H1 (cell line): Measurements from ENCODE around the gene CREBL2. TPM values are rescaled to one million over a fixed set of nuclear protein-coding genes. Genes with fewer than 3 reads are reported as not detected.
A peak's percentile ranks its signal among the peaks of the same experiment; 100 is the strongest.

Source experiments
- CTCF ChIA-PET: fragments of 300-600 bp; sonication (Branson Sonifier 250); formaldehyde crosslinking; loops from one replicate; lab custom pipeline; 2021; ENCODE audit not compliant: partially characterized antibody; lab: Charles Lee
- POLR2A ChIA-PET: fragments of 300-600 bp; sonication (Branson Sonifier 250); formaldehyde crosslinking; loops from one replicate; lab custom pipeline; 2021; ENCODE audit warnings: inconsistent platforms; ENCODE audit not compliant: partially characterized antibody; lab: Charles Lee
- DNase-seq, 2 experiments: peaks; one replicate each; pipeline versions ENCODE4 v3.0.0 to v3.0.0-alpha.2; 2010 to 2022; ENCODE audit warnings: low spot score in 2 of 2, low read depth in 1 of 2, mixed read lengths in 1 of 2
- FAIRE-seq: peaks from 2 replicates; lab custom pipeline; 2011; peaks lifted over from hg19 to GRCh38; lab: Jason Lieb, UNC
- H2AFZ ChIP-seq: 2 replicates; pipeline ENCODE4 v1.8.1; 2012; ENCODE audit warnings: low read length, inconsistent platforms
- H2AK5ac ChIP-seq: 2 replicates; pipeline ENCODE4 v1.6.1; 2013; ENCODE audit warnings: low read depth, low read length
- H2BK120ac ChIP-seq: replicated peaks from 2 replicates; pipeline ENCODE3; 2013; ENCODE audit warnings: low read depth, low read length, inconsistent platforms
- H2BK12ac ChIP-seq: 2 replicates; pipeline ENCODE4 v1.6.1; 2013; ENCODE audit warnings: low read depth, low read length
- H2BK15ac ChIP-seq: 2 replicates; pipeline ENCODE4 v1.6.1; 2013; ENCODE audit warnings: low read length
- H2BK20ac ChIP-seq: 2 replicates; pipeline ENCODE4 v1.6.1; 2013; ENCODE audit warnings: low read length
- H2BK5ac ChIP-seq: 2 replicates; pipeline ENCODE4 v1.6.1; 2013; ENCODE audit warnings: low read depth, low read length
- H3K14ac ChIP-seq: 2 replicates; pipeline ENCODE4 v1.6.1; 2013; ENCODE audit warnings: inconsistent platforms; ENCODE audit not compliant: insufficient read length
- H3K18ac ChIP-seq: 2 replicates; pipeline ENCODE4 v1.6.1; 2013; ENCODE audit warnings: low read length; ENCODE audit errors: extremely low read depth
- H3K23ac ChIP-seq: 2 replicates; pipeline ENCODE4 v1.6.1; 2013; ENCODE audit warnings: inconsistent platforms; ENCODE audit not compliant: insufficient read length
- H3K23me2 ChIP-seq: 2 replicates; pipeline ENCODE4 v1.6.1; 2013; ENCODE audit warnings: low read depth, low read length
- H3K27ac ChIP-seq: 2 replicates; pipeline ENCODE4 v1.6.1; 2011; ENCODE audit warnings: low read depth, low read length, inconsistent platforms
- H3K27me3 ChIP-seq, 4 experiments: replicated peaks in 1 of 4; 1 replicate in 1 of 4; 2 replicates in 3 of 4; pipeline versions ENCODE4 v1.6.1 to v1.8.1; 2011 to 2013; ENCODE audit warnings: low read length in 3 of 4, mild to moderate bottlenecking in 3 of 4, inconsistent platforms in 2 of 4, mixed read lengths in 2 of 4, moderate library complexity in 1 of 4; ENCODE audit not compliant: control insufficient read depth in 3 of 4, insufficient read depth in 3 of 4; ENCODE audit errors: extremely low read depth in 1 of 4
- H3K36me3 ChIP-seq, 4 experiments: 2 replicates each; pipeline versions ENCODE4 v1.6.1 to v1.8.1; 2011 to 2013; ENCODE audit warnings: mild to moderate bottlenecking in 4 of 4, low read length in 3 of 4, moderate library complexity in 2 of 4, control low read depth in 1 of 4, inconsistent platforms in 1 of 4; ENCODE audit not compliant: insufficient read depth in 4 of 4, control insufficient read depth in 2 of 4
- H3K4ac ChIP-seq: replicated peaks from 2 replicates; pipeline ENCODE3; 2013; ENCODE audit warnings: low read length, low read depth, mixed read lengths, inconsistent platforms; ENCODE audit not compliant: insufficient read length
- H3K4me1 ChIP-seq, 4 experiments: replicated peaks in 1 of 4; 1 replicate in 1 of 4; 2 replicates in 3 of 4; pipeline versions ENCODE4 v1.6.1 to v1.8.1; 2011 to 2013; ENCODE audit warnings: low read length in 3 of 4, inconsistent platforms in 2 of 4, mixed read lengths in 1 of 4; ENCODE audit not compliant: insufficient read depth in 4 of 4, control insufficient read depth in 3 of 4
- H3K4me2 ChIP-seq, 2 experiments: 2 replicates each; pipeline versions ENCODE4 v1.6.1 to v1.8.1; 2011 to 2013; ENCODE audit warnings: low read depth in 2 of 2, low read length in 2 of 2, control low read depth in 1 of 2, inconsistent platforms in 1 of 2, mild to moderate bottlenecking in 1 of 2; ENCODE audit not compliant: insufficient read depth in 1 of 2
- H3K4me3 ChIP-seq, 4 experiments: fragments of 200-600, 300-600 bp in 1 of 4; sonication (generic), shearing (Covaris generic), sonication (Bioruptor Twin) in 1 of 4; 2 replicates each; pipeline versions ENCODE4 v1.5.1 to v1.8.1; 2011 to 2016; ENCODE audit warnings: low read length in 4 of 4, low read depth in 3 of 4, control low read depth in 2 of 4, inconsistent platforms in 2 of 4, mild to moderate bottlenecking in 2 of 4, mixed read lengths in 1 of 4, moderate library complexity in 1 of 4; ENCODE audit not compliant: insufficient read depth in 2 of 4; ENCODE audit errors: extremely low read depth in 1 of 4
- H3K56ac ChIP-seq: replicated peaks from 2 replicates; pipeline ENCODE3; 2013; ENCODE audit warnings: low read depth, mild to moderate bottlenecking, mixed read lengths, low read length, inconsistent platforms; ENCODE audit not compliant: insufficient read length
- H3K79me1 ChIP-seq: 2 replicates; pipeline ENCODE4 v1.6.1; 2013; ENCODE audit warnings: low read depth, low read length, control low read depth
- H3K79me2 ChIP-seq, 2 experiments: 2 replicates each; pipeline versions ENCODE4 v1.6.1 to v1.8.1; 2012 to 2013; ENCODE audit warnings: low read length in 2 of 2, mild to moderate bottlenecking in 2 of 2, inconsistent platforms in 1 of 2; ENCODE audit not compliant: insufficient read depth in 2 of 2, control insufficient read depth in 1 of 2
- H3K9ac ChIP-seq, 4 experiments: replicated peaks in 1 of 4; 1 replicate in 1 of 4; 2 replicates in 3 of 4; pipeline versions ENCODE4 v1.6.1 to v1.8.1; 2011 to 2013; ENCODE audit warnings: low read depth in 3 of 4, low read length in 3 of 4, control low read depth in 2 of 4, mild to moderate bottlenecking in 2 of 4, moderate library complexity in 2 of 4, inconsistent platforms in 1 of 4; ENCODE audit errors: extremely low read depth in 1 of 4
- H3K9me3 ChIP-seq, 2 experiments: 2 replicates each; pipeline versions ENCODE4 v1.6.1 to v1.8.1; 2012 to 2013; ENCODE audit warnings: mild to moderate bottlenecking in 2 of 2, moderate library complexity in 2 of 2, control low read depth in 1 of 2, inconsistent platforms in 1 of 2, low read depth in 1 of 2, low read length in 1 of 2, mixed read lengths in 1 of 2; ENCODE audit not compliant: insufficient read depth in 2 of 2
- H4K20me1 ChIP-seq, 2 experiments: replicated peaks in 1 of 2; 2 replicates each; pipeline versions ENCODE3 to v1.8.1; 2011 to 2013; ENCODE audit warnings: inconsistent platforms in 2 of 2, low read length in 2 of 2, mild to moderate bottlenecking in 1 of 2; ENCODE audit not compliant: insufficient read depth in 2 of 2, control insufficient read depth in 1 of 2
- H4K5ac ChIP-seq: 2 replicates; pipeline ENCODE4 v1.6.1; 2013; ENCODE audit warnings: low read length, low read depth, mixed read lengths, inconsistent platforms; ENCODE audit not compliant: insufficient read length
- H4K8ac ChIP-seq: 2 replicates; pipeline ENCODE4 v1.8.0; 2013; ENCODE audit warnings: mild to moderate bottlenecking, moderate library complexity, low read length, inconsistent platforms; ENCODE audit not compliant: insufficient read depth; ENCODE audit errors: extremely low read depth
- H4K91ac ChIP-seq: replicated peaks from 2 replicates; pipeline ENCODE3; 2013; ENCODE audit warnings: low read length, mixed read lengths, inconsistent platforms; ENCODE audit not compliant: insufficient read length
- WGBS, 2 experiments: shearing (Covaris generic) in 1 of 2; methylation state at CpG; one replicate each; pipeline versions ENCODE4 v1.1.6 to v1.1.7; 2013 to 2015; ENCODE audit warnings: low lambda C conversion rate in 2 of 2, mixed read lengths in 2 of 2, inconsistent platforms in 1 of 2, low coverage in 1 of 2, missing lambda C conversion rate in 1 of 2; ENCODE audit not compliant: insufficient replicate concordance in 2 of 2, insufficient coverage in 1 of 2, insufficient read length in 1 of 2; ENCODE audit errors: extremely low coverage in 1 of 2, missing lambda C conversion rate in 1 of 2; 5-methylcytosine and 5-hydroxymethylcytosine counted together
- polyA plus RNA-seq, 7 experiments: library from polyadenylated mRNA; depleted of rRNA in 3 of 7; stranded (reverse) in 5 of 7; unstranded in 2 of 7; fragments of >200 nt in 5 of 7; fragments of 200-250 nt in 2 of 7; gene quantifications; 1 replicate in 5 of 7; 2 replicates in 1 of 7; 4 replicates in 1 of 7; pipeline versions ENCODE4 v1.2.1 to v1.2.3, GENCODE V29; 2011 to 2013; ENCODE audit warnings: missing spikeins in 2 of 7, mixed read lengths in 2 of 7
- total RNA-seq: library from RNA; stranded (reverse); fragmentation: NEBNext Ultra II Directional; extraction: Animal tissue kit (Norgen Biotek cat#: 25700); gene quantifications from 2 replicates; pipeline ENCODE4 v1.2.1, GENCODE V29; 2021
- TF ChIP-seq, protein P1 (sequence below): IDR thresholded peaks from 2 replicates; pipeline ENCODE4 v1.6.1; 2011; ENCODE audit warnings: low read depth, mild to moderate bottlenecking, low read length; ENCODE audit not compliant: insufficient read depth

The CREBL2 gene
- total and polyA plus RNA-seq, 2 of the 8 experiments (the other 6 are each of a cell fraction or from before 2014, with no cell fraction given) = 9.8 to 18.3 TPM

DNA sequence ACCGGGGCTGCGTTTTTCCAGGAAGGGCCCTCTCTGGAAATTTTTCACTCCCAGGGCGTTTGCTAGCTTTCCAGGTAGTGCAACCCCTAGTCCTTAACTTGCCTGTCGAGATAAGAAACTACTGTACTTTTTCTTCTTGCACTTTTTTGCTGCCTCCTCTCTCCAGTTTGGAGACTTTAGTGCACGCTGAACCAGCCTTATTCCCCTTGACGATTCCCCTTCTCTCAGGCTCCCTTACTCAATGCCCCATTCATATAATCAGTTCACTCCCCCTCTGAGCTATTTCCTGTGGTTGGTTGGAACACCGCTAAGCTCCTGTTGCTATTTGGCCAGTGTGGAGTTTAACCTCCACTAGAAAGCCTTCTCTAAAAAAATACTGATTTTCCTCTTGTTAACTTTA, 682 bp downstream of the CREBL2 start:
- H2BK12ac ChIP-seq = no peak overlapping the region
- H2AK5ac ChIP-seq = no peak overlapping the region
- H3K9me3 ChIP-seq = no peaks in the 10 kb centered on the region
- H4K5ac ChIP-seq = peak overlapping the region; percentile 10
- CTCF ChIA-PET = interaction anchor here (1.0 to 2.3 kb wide), 5 partner anchors 9 to 69 kb away, joined by 3 to 9 read pairs (median 3); no protein-coding TSS in a partner anchor
- H4K8ac ChIP-seq = no peak overlapping the region
- H3K4me3 ChIP-seq = peak overlapping the region; percentile 55 to 82 (median 74)
- POLR2A ChIA-PET = interaction anchor here (1.2 to 1.9 kb wide), 2 partner anchors 21 to 59 kb away, joined by 3 to 4 read pairs; no protein-coding TSS in a partner anchor
- FAIRE-seq (no peak), DNase-seq (no peak)
- no peaks in the 10 kb centered on the region; the same call in 1 of the 2 replicates for H3K79me1 ChIP-seq
- H3K79me2 ChIP-seq = peaks cover 0 to 5% of the 10 kb centered on the region in 2 experiments; a peak in 1 of 4 replicates
- H3K36me3 ChIP-seq = 0 out of 8 replicates have a peak, but pooled peaks cover 0 to 2% (median 0%) of the 10 kb centered on the region in 4 experiments
- H3K18ac ChIP-seq = no peak overlapping the region
- H4K91ac ChIP-seq = no peak overlapping the region
- H3K23me2 ChIP-seq = 0 out of 2 replicates have a peak, but pooled peaks cover 4% of the 10 kb centered on the region
- no peak overlapping the region for H3K4ac ChIP-seq
- no peak overlapping the region for H3K14ac ChIP-seq
- peak overlapping the region; percentile 85; the same call in 1 of the 2 replicates for H2BK5ac ChIP-seq
- peak overlapping the region; percentile 43; the same call in 1 of the 2 replicates for H2AFZ ChIP-seq
- peak overlapping the region; percentile 62 to 75 (median 65); a peak in 6 of 7 replicates for H3K9ac ChIP-seq
- H3K27me3 ChIP-seq = no peaks in the 10 kb centered on the region
- H3K27ac ChIP-seq = no peak overlapping the region
- H4K20me1 ChIP-seq = no peaks in the 10 kb centered on the region
- WGBS, 2 experiments = 7% methylated on average over 7 of the region's 7 CpGs; no CpG with 5 or more reads in 1 of the 2 experiments
- no peaks in the 10 kb centered on the region for H3K4me1 ChIP-seq
- H2BK120ac ChIP-seq = no peak overlapping the region
- no peak overlapping the region for H3K23ac ChIP-seq
- H3K56ac ChIP-seq = no peak overlapping the region
- H2BK20ac ChIP-seq = no peak overlapping the region
- H3K4me2 ChIP-seq = peak overlapping the region; percentile 74 to 83
- no peak overlapping the region for H2BK15ac ChIP-seq
- TF ChIP-seq, protein P1, sequence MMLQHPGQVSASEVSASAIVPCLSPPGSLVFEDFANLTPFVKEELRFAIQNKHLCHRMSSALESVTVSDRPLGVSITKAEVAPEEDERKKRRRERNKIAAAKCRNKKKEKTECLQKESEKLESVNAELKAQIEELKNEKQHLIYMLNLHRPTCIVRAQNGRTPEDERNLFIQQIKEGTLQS = no peak
